ENCODE results near the gene DDX56. TPM values are rescaled to one million over a fixed set of nuclear protein-coding genes. Genes with fewer than 3 reads are reported as not detected.

DDX56 gene
- total and polyA plus RNA-seq, 2 of the 13 experiments (the other 11 are each of a cell fraction or from before 2014, with no cell fraction given): 82.6 to 120 TPM

- TF ChIP-seq THAP9 (CRISPR knock-in tag; IDR thresholded peaks at IDR 0.05; ENCODE audit: borderline replicate concordance) (peak; percentile 82), IKZF5 (CRISPR knock-in tag; IDR thresholded peaks at IDR 0.05) (peak; percentile 89), PHF21A (CRISPR knock-in tag; IDR thresholded peaks at IDR 0.05) (0 out of 2 replicates have a peak, but pooled peaks have one; percentile 50), UBTF (CRISPR knock-in tag; IDR thresholded peaks at IDR 0.05) (peak; percentile 96), MTF2 (CRISPR knock-in tag; IDR thresholded peaks at IDR 0.05; ENCODE audit: borderline replicate concordance) (no peak), ZNF280D (CRISPR knock-in tag; IDR thresholded peaks at IDR 0.05) (no peak; the same call in 1 of the 2 replicates), EED (CRISPR knock-in tag; IDR thresholded peaks at IDR 0.05) (no peak), NCOR1 (IDR thresholded peaks at IDR 0.05; ENCODE audit: borderline replicate concordance, low read length) (peak; percentile 20; the same call in 1 of the 2 replicates), RBM22 (optimal IDR thresholded peaks at IDR 0.05; ENCODE audit: low read length) (peak; percentile 11), IKZF4 (CRISPR knock-in tag; IDR thresholded peaks at IDR 0.05; ENCODE audit: borderline replicate concordance, low read depth, not compliant biosample characterization) (no peak), FOXJ3 (CRISPR knock-in tag; IDR thresholded peaks at IDR 0.05; ENCODE audit: borderline replicate concordance) (0 out of 2 replicates have a peak, but pooled peaks have one; percentile 16), NFIB (CRISPR knock-in tag; IDR thresholded peaks at IDR 0.05; ENCODE audit: borderline replicate concordance) (no peak), ZNF850 (CRISPR knock-in tag; conservative IDR thresholded peaks at IDR 0.05) (no peak), SAP130 (CRISPR knock-in tag; IDR thresholded peaks at IDR 0.05; ENCODE audit: low read depth) (peak; percentile 92), ARNT2 (CRISPR knock-in tag; IDR thresholded peaks at IDR 0.05; ENCODE audit: low read depth) (peak; percentile 65; the same call in 1 of the 2 replicates), KDM5B (CRISPR knock-in tag; IDR thresholded peaks at IDR 0.05; ENCODE audit: borderline replicate concordance) (peak; percentile 78; the same call in 1 of the 2 replicates)
These were observed 32.5 kb downstream of the DDX56 start, which contains the start of gene NPC1L1 (continued) for GRCh38 chr7:44541028-44541869.

Data from HepG2 (cell line).